Kidney (tissue), 14 donors: ENCODE measurements around the gene PPP2R3C. TPM values are rescaled to one million over a fixed set of nuclear protein-coding genes. Genes with fewer than 3 reads are reported as not detected.
A peak's percentile ranks its signal among the peaks of the same experiment; 100 is the strongest.

Source experiments
- DNase-seq, 5 donors: peaks; one replicate each; pipeline ENCODE4 v3.0.0-alpha.2; 2013 to 2020
- FAIRE-seq: peaks from 2 replicates; lab custom pipeline; 2012; peaks lifted over from hg19 to GRCh38; lab: Jason Lieb, UNC
- H3K27ac ChIP-seq, 2 donors: one replicate each; pipeline ENCODE4 v1.7.0; 2013; ENCODE audit warnings: low read depth in 2 of 2, low read length in 2 of 2, inconsistent platforms in 1 of 2
- H3K27me3 ChIP-seq: one replicate; pipeline ENCODE4 v1.7.1; 2013; ENCODE audit warnings: low read length, inconsistent platforms; ENCODE audit not compliant: control insufficient read depth, insufficient read depth
- H3K36me3 ChIP-seq, 3 donors: one replicate each; pipeline versions ENCODE4 v1.7.0 to v1.7.1; 2013; ENCODE audit warnings: low read length in 3 of 3, control low read depth in 1 of 3, inconsistent platforms in 1 of 3; ENCODE audit not compliant: insufficient read depth in 3 of 3, control insufficient read depth in 2 of 3
- H3K4me1 ChIP-seq, 3 donors: one replicate each; pipeline versions ENCODE4 v1.7.0 to v1.7.1; 2013; ENCODE audit warnings: low read length in 3 of 3, inconsistent platforms in 1 of 3, low read depth in 1 of 3; ENCODE audit not compliant: control insufficient read depth in 2 of 3, insufficient read depth in 2 of 3
- H3K4me3 ChIP-seq, 3 donors: one replicate each; pipeline versions ENCODE4 v1.7.0 to v1.8.1; 2013; ENCODE audit warnings: low read length in 3 of 3, control low read depth in 1 of 3, inconsistent platforms in 1 of 3
- H3K9ac ChIP-seq, 3 donors: one replicate each; pipeline versions ENCODE4 v1.7.0 to v1.7.1; 2013; ENCODE audit warnings: low read length in 3 of 3, control low read depth in 1 of 3, inconsistent platforms in 1 of 3
- H3K9me3 ChIP-seq, 3 donors: one replicate each; pipeline versions ENCODE4 v1.7.0 to v1.7.1; 2013; ENCODE audit warnings: low read length in 3 of 3, control low read depth in 1 of 3, inconsistent platforms in 1 of 3; ENCODE audit not compliant: control insufficient read depth in 2 of 3, insufficient read depth in 1 of 3
- intact Hi-C: fragments of 100-400 bp; cut with DNase I; formaldehyde crosslinking; loops from one replicate; pipeline ENCODE4 v1.11.1; 2022
- polyA plus RNA-seq: library from polyadenylated mRNA; stranded (reverse); fragments of 350-450 nt; fragmentation: Illumina TruSeq; extraction: RNeasy Lipid Tissue Mini Kit (QIAGEN cat#74804); gene quantifications from one replicate; pipeline ENCODE4 v1.2.3, GENCODE V29; 2014; ENCODE audit warnings: low read depth, low replicate concordance; ENCODE audit not compliant: insufficient read depth
- total RNA-seq: library from RNA; stranded (reverse); fragmentation: NEBNext Ultra II Directional; extraction: Animal tissue kit (Norgen Biotek cat#: 25700); gene quantifications from one replicate; pipeline ENCODE4 v1.2.1, GENCODE V29; 2021
- TF ChIP-seq, protein P1 (sequence below): IDR thresholded peaks from 3 replicates; pipeline ENCODE4 v1.5.1; 2012; ENCODE audit warnings: mild to moderate bottlenecking, moderate library complexity, borderline replicate concordance; ENCODE audit not compliant: insufficient read depth; ENCODE audit errors: extremely low read depth
- donor health status: control.
- donor health status: control.
- donor health status: control.
- donor health status: control.
- donor health status: control.
- donor health status: DM: yes; HTN: yes; CAD: no.
- donor health status: Normal renal cell carcinoma (clear cell type).

PPP2R3C gene
- total and polyA plus RNA-seq, 2 donors from 2014 or later: 24.8 to 33.7 TPM

DNA sequence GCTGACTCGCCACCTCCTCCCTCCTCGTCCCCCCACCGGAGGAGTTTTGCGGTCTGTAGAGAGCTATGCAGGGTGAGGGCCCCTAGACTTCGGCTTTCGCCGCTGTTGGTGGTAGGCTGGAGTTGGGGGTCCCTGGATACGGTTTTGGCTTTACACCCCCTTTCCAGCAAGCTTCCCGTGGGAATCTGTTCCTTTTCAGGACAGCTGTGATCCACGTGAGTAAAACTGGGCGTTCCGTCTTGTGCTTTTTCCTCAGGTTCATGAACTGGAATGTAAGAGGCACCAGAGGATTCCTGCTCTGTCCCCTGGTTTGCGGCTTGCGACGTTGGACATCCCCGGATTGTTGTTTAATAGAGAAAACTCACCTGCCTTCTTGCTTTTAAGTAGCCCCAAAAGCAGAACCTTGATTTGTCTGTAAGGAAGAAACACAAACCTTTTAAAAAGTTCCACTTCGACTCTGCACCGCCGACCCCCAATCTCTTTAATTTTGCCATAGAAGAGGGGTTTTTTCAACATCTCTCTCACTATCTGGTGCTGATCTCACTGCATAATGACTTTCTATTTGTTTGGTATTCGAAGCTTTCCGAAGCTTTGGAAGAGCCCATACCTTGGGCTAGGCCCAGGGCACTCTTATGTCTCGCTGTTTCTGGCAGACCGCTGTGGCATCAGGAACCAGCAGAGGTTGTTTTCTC lies 1.1 kb upstream of the PPP2R3C start:
- TF ChIP-seq, protein P1, sequence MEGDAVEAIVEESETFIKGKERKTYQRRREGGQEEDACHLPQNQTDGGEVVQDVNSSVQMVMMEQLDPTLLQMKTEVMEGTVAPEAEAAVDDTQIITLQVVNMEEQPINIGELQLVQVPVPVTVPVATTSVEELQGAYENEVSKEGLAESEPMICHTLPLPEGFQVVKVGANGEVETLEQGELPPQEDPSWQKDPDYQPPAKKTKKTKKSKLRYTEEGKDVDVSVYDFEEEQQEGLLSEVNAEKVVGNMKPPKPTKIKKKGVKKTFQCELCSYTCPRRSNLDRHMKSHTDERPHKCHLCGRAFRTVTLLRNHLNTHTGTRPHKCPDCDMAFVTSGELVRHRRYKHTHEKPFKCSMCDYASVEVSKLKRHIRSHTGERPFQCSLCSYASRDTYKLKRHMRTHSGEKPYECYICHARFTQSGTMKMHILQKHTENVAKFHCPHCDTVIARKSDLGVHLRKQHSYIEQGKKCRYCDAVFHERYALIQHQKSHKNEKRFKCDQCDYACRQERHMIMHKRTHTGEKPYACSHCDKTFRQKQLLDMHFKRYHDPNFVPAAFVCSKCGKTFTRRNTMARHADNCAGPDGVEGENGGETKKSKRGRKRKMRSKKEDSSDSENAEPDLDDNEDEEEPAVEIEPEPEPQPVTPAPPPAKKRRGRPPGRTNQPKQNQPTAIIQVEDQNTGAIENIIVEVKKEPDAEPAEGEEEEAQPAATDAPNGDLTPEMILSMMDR: no peak
- H3K27ac ChIP-seq: peak overlapping the region; percentile 97 to 100
- FAIRE-seq: no peak
- H3K9ac ChIP-seq: peak overlapping the region; percentile 85 to 93 (median 91)
- peak overlapping the region; percentile 80 to 97 (median 94) for H3K4me3 ChIP-seq
- peak in 2 of 5 donors; percentile 9 to 26 for DNase-seq
- H3K36me3 ChIP-seq: no peaks in the 10 kb centered on the region
- intact Hi-C loops: no loop called here
- no peaks in the 10 kb centered on the region for H3K27me3 ChIP-seq
- no peaks in the 10 kb centered on the region for H3K9me3 ChIP-seq
- H3K4me1 ChIP-seq: peaks cover 0 to 9% (median 4%) of the 10 kb centered on the region in 3 donors

DNA sequence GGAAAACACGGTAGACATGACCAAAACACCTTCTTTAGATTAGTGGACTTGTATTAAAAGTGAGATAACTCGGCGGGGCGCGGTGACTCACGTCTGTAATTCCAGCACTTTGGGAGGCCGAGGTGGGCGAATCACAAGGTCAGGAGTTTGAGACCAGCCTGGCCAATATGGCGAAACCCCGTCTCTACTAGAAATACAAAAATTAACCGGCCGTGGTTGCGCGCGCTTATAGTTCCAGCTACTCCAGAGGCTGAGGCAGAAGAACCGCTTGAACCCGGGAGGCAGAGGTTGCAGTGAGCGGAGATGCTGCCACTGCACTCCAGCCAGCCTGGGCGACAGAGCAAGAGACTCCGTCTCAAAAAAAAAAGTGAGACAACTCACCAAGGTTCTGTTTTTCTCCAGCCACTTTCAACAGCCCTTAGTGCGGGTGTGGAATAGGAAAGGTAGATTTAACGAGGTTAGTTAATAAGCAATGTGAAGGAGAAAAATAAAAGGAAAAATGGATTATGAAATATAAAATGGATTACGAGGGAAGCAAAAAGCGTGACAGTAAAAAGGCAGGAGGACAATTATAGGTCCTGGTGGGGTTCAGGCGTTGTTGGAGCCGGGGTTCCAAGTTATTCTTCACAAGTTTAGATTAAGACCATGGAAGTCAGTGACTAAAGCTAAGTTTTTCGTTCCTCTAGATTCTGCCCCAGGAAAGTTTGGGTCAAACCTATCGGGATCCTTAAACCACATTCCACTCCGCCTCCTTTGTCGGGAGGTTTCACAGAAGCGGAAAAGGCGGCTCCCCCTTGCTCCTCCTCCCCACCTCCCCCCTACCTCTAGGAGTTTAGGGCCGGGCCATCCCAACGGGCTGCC lies 534 bp downstream of the PPP2R3C start:
- H3K4me3 ChIP-seq: peak overlapping the region; percentile 80 to 97 (median 94)
- peak overlapping the region; percentile 97 to 100 for H3K27ac ChIP-seq
- H3K9me3 ChIP-seq: no peaks in the 10 kb centered on the region
- TF ChIP-seq, protein P1: no peak
- H3K36me3 ChIP-seq: no peaks in the 10 kb centered on the region
- H3K27me3 ChIP-seq: no peaks in the 10 kb centered on the region
- FAIRE-seq: no peak
- DNase-seq: peak in 2 of 5 donors; percentile 95 to 96
- H3K4me1 ChIP-seq: peaks cover 0 to 9% (median 4%) of the 10 kb centered on the region in 3 donors
- peak overlapping the region; percentile 76 to 93 (median 91) for H3K9ac ChIP-seq
- intact Hi-C loops: no loop called here

DNA sequence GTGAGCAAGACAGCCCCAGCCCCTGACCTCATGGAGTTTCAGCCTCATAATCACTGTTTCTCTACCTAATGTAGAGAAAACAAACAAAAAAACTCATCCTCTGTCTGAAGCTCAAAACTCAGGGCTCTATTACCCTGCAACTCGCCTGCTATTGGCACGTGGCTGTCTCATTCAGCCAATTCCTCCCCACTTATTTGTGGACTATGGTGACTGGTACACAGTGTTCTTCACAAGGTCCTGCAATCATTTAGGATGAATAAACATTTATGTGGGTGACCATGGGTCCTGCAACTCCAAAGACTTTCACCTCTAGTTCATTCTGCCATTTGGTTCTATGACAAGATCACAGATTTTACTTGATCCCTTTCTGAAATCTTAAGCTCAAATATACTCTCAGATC lies 4.7 kb downstream of the PPP2R3C start:
- FAIRE-seq (no peak), DNase-seq (no peak)
- H3K4me3 ChIP-seq: no peak overlapping the region
- peaks cover 0 to 5% (median under 1%) of the 10 kb centered on the region in 3 donors for H3K36me3 ChIP-seq
- intact Hi-C loops: no loop called here
- TF ChIP-seq, protein P1: no peak
- no peaks in the 10 kb centered on the region for H3K9me3 ChIP-seq
- no peak overlapping the region for H3K27ac ChIP-seq
- peaks cover 0 to 3% (median 0%) of the 10 kb centered on the region in 3 donors for H3K4me1 ChIP-seq
- no peaks in the 10 kb centered on the region for H3K27me3 ChIP-seq
- H3K9ac ChIP-seq: no peak overlapping the region
